HG02970 (cell line): Measurements from ENCODE around the gene TRABD2A.

ENCODE experiments used
- ATAC-seq: cut with Tn5 transposase; IDR thresholded peaks from one replicate; pipeline ENCODE4 v1.9.1; 2021; ENCODE audit warnings: mild to moderate bottlenecking, moderate library complexity, moderate number of reproducible peaks; ENCODE audit not compliant: unreplicated experiment, low FRiP score

TRABD2A gene

DNA sequence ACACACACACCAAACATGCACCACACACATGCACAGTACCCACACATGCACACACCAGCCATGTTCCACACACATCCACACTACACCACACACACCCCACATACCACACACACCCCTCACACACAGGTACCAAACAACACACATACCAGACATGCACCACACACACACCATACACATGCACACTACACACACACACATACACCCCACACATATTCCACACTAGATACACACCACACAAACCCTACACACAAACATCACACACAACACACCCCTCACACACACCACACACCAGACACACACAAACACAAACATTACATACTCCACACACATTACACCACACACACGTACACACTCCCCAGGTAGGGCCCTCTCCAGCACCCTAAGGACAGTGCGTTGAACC is 51.2 kb downstream of the TRABD2A start:
- no peak for ATAC-seq

DNA sequence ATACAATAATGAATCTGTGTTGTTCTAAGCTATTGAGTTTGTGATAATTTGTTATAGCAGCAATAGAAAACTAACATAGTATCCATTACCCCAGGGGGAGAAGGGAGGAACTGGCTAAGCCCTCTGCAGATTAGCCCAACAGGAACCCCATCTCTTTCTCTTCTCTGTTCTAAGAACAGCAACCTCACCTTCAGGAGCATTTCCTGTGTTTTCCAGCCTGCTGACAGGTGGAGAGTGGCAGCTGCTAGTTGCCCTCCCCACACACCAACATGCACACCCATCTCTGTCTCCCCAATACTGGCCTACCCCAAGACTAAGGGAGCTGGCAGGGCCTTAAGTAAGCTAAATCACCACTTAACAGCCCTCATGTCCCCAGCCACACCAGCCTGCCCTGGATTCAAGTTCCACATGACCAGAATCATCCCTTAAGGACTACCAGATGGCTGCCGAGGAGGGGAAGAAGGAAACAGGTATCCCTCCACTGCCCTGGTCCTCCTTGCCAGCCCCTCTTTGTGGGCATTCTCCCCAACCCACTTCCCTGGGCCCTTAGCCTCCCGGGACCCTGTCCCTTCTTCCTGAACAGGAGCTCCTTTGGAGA is 52.8 kb downstream of the TRABD2A start:
- ATAC-seq: no peak

DNA sequence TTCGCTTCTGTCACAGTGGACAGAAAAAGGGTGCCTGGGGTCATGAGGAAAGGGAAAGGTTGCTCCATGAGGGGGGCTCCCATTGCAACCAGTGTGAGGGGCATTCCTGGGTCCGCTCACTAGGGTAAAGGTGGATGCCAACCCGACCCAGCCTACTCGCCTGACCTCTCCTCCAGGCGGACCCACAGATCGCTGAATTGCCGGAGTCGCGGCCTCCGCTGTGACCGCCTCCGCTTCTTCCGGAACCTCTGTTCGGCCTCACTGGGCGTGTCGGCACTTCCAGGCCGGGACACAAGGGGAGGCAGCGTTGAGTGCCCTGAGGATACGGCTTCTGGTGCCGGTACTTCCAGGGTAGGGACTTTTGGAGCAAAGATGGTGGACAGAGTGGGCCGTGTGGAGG is 57.1 kb downstream of the TRABD2A start:
- no peak for ATAC-seq

DNA sequence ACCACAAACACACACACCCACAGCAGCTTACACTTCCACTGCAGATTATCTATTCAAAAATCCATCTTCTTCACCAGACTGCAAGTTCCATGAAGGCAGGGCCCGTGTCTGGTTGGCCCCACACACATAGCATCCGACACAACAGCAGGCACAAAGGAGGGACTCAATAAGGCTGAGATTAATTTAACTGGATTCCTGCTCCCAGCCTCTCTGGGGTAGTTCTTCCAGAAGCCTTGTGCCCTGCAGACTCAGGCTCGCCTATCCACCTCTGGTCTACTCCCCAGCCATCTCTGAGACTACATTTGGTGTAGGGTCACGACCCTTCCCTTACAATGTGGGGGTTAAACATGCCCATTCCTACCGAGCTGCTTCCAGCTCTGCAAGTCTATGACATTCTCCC is 57.7 kb downstream of the TRABD2A start:
- ATAC-seq: no peak

DNA sequence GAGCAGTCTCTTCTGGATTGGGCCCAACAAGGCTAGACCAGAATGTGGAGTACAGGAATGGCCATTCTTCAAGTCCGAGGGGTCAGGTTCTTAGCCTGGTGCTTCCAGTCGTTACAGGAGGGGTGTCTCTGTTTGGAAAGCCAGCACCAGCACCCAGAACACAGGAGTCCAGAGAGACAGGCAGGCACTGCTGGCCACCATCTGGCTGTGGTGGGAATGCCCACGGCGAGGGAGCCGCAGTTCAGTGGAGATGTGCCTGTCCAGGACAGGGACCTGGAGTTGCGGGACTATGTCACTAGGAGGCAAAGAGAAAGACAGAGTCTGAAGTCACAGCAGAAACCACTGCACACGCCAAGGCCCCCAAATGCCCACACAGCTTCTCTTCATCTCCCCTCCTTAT is 59.1 kb downstream of the TRABD2A start:
- ATAC-seq: no peak

DNA sequence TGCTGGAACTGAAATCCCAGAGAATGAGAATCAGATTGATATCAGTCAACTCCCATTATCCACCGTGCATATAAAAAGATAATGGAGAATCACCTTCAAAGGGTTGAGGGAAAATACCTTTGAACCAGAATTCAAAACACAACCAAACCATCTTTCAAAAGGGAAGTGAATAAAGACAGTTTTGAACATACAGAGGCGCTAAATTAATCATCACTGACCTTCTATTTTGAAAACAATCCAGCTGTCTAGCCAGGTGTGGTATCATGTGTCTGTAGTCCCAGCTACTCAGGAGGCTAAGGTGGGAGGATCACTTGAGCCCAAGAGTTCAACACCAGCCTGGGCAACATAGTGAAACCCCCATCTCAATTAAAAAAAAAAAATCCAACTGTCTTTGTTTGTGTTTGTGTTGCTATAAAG is 63.6 kb downstream of the TRABD2A start:
- peak; percentile 93 for ATAC-seq

DNA sequence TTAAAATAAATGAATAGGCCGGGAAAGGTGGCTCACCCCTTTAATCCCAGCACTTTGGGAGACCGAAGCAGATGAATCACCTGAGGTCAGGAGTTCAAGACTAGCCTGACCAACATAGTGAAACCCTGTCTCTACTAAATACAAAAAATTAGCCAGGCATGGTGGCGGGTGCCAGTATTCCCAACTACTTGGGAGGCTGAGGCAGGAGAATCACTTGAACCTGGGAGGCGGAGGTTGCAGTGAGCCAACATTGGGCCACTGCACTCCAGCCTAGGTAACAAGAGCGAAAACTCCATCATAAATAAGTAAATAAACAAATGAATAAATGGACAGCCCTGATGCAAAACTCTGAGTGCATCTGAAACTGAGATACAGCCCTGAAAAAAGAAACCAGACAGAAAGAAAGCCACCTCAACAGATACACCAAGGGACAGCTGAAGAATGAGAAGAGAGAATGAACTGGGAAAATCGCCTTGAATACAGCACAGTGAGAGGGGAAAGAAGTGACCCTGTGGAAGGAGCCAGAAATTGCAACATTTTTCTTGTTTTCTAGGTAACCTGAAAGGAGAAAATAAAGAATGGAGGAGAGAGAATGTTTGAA is 64.4 kb downstream of the TRABD2A start:
- ATAC-seq: peak; percentile 66

DNA sequence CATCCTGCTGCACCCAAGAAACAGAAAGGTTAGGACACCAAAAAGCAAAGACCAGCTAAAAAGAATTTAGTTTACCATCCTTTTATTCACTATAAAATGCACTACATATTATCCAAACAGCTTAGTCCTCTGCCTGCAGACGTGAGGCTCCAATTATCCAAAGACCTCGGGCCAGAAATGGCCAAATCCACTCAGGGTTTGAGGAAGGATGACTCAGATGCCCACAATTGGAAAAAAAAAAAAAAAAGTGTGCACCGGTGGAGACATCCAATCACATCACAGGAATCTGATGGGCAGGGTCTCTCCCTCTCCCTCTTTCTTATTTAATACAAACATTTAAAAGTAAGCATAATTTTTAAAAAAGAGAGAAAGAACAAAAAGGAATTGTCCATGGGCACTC is 65.7 kb downstream of the TRABD2A start:
- no peak for ATAC-seq

DNA sequence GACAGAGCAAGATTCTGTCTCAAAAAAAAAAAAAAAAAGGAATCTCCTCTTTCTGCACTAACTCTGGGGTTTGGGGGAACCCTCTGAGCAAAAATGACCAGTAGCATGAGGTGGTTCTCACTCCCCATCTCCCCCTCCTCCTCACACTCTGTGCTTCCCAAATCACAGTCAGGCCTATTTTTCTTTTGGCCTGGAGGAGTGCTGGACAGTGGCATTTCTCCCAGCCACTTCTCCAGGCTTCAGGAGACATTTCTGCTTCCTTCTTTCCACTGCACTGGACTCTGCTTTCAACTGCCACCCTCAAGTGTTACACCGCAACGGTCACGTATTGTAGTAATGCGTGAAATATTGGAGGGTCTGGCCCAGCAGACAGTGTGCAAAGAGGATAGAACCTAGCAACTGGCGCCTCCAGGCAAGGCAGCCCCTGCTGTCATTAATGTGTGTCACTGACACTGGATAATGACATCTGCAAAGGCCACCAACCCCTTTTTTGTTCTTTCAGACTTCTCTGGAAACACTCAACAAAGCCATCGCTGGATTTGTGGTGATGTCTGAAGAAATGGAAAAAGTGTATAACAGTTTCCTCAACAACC is 68.9 kb downstream of the TRABD2A start:
- no peak for ATAC-seq

DNA sequence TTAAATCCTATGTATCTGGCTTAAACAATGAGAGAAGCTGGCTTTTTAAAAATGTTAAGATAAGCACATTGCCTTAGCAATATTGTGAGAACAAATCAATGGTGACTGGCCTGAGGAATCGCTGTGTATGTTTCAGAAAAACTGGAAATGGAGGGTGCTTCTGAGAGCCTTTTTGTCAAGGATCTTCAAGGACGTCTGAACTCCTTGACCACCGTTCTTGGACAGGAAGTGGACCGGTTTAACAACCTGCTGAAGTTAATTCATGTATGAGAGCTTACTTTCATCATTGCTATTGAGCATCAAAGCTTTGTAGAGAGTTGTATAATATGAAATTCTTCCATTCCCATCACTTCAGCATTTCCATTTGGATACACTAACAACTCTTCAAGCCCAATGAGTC is 72.6 kb downstream of the TRABD2A start:
- ATAC-seq: no peak

DNA sequence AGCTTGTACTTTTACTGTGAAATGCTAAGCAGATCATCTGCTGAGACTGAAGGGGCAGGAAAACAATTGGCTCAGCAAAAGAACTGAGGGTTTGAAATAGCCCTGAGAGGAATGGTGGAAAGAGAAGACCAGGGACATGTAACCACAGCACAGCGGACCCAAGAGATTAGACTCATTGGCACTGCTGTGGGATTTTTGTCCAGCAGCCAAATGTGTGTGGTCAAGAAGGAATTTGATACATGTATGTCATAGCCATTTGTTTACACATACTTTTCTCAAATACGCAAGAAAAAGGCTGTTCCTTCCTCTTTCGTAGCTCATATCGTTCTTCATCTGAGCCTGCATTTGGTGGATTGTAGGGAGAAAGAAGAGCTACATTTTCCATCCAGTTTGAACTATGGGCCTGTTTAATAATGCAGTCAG is 73.8 kb downstream of the TRABD2A start:
- no peak for ATAC-seq

DNA sequence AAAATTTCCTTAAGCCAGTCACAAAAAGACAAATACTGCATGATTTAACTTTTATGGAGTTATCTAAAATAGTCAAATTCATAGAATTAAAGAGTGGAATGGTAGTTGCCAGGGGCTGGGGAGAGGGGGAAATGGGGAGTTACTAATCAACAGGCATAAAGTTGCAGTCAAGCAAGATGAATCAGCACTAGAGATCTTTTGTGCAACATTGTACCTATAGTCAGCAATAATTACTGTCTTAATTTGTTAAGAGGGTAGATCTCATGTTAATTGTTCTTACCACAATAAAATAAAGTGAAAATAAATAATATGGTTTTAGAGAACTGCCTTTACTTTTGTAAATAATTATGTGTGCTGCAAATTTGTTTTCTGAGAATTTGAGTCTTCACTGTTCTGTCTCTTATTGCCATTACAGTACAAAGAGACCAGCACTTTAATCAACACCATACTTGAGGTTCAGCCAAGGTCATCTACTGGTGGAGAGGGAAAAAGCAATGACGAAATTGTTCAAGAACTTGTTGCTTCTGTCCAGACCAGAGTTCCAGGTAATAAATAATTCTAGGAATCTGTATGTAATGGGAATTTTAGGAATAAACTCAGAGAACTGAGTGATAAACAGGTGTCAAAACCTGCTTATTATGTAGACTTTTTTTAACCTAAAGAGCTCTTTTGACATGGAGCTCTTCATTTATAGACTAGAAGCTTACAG is 75.5 kb downstream of the TRABD2A start:
- no peak for ATAC-seq

DNA sequence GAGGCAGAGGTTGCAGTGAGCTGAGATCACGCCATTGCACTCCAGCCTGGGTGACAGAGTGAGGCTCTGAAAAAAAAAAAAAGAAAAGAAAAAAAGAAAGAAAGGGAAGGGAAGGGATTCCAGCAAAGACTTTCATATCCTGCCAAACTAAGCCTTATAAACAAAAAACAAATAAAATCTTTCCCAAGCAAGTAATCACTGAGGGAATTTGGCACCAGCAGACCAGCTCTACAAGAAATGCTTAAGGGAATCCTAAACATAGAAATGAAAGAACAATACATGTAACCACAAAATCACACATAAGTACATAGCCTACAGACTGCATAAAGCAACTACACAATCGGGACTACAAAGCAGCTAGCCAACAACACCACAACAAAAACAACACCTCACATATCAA is 79.1 kb downstream of the TRABD2A start:
- no peak for ATAC-seq

DNA sequence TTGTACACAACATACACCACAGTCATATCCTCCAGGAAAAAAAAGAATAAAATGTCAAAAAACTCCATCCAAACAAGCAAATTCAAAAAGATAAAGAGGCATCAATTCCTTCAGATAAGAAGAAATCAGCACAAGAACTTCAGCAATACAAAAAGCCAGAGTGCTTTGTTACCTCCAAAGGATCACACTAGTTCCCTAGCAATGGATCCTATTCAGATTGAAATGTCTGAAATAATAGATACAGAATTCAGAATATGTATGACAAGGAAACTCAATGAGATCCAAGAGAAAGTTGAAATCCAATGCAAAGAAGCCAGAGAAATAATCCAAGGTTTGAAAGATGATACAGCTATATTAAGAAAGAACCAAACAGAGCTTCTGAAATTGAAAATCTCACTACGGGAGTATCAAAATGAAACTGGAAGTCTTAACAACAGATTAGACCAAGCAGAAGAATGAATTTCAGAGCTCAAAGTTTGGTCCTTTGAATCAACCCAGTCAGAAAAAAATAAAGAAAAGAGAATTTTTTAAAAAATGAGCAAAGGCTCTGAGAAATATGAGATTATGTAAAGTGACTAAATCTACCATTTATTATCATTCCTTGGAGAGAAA is 80.6 kb downstream of the TRABD2A start:
- ATAC-seq: no peak

DNA sequence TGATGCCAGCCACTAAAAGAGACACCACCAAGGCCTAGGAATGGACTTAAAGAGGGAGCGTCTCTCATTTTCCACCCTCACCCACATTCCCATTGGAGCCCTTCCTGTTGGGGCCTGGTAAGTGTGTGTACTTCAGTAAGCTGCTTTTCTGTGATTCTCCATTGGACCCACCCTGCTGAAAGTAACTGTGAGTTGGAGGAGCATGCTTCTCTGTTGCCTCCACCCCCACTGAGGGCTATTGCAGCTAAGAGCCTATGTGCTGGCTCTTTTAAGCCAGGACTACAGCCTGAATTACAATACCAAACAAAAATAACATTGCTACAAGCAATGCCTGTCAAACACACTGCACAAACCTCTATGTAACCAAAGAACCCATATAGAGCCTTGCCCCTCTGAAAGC is 81.1 kb downstream of the TRABD2A start:
- no peak for ATAC-seq

DNA sequence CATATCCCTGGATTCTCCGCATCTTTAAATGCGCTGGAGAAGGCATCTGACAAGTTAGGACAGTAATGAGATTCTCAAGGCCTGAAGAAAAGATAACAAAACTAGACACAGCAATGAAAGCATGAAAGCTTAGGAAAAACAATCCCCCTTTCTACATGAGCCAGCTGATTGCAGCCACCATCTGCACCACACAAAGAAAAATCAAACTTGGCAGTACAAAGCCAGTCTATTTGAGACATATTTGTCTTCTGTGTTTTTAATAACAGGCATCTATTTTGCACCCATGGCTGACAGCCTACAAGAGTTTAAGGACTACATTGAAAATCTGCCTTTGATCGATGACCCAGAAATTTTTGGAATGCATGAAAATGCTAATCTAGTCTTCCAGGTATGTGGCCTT is 83.6 kb downstream of the TRABD2A start:
- ATAC-seq: no peak

DNA sequence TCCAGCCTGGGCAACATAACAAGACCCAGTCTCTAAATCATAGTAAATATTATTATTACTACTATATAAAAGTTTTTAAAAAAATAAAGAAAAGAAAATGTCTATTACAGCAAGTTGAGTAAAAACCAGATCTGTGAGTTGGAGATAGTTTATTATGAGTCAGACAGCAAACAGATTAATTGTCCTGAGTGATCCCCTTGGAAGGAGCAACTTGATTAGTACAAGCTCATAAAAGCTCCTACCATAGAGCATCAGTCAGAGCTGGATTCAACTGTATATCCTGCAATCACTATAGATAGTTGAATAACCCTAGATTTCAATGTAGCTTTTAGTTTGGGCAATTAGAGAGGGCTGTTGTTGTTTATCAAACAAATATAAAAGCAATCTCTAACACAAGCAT is 84.1 kb downstream of the TRABD2A start:
- no peak for ATAC-seq

DNA sequence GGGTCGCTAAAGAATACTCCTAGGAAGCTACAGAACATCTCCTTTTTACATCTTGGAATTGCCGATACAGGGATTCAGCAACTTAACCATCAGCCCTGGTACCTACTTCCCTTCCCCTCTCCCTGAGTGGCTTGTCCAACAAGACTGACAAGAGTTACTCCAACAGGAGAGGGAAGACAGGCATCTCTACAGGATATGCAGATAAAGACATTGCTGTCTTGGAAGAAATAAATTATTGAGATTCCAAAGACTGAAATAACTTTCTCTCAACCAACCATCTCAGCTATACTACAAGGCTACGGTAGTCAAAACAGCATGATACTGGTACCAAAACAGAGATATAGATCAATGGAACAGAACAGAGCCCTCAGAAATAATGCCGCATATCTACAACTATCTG is 87.2 kb downstream of the TRABD2A start:
- ATAC-seq: no peak

DNA sequence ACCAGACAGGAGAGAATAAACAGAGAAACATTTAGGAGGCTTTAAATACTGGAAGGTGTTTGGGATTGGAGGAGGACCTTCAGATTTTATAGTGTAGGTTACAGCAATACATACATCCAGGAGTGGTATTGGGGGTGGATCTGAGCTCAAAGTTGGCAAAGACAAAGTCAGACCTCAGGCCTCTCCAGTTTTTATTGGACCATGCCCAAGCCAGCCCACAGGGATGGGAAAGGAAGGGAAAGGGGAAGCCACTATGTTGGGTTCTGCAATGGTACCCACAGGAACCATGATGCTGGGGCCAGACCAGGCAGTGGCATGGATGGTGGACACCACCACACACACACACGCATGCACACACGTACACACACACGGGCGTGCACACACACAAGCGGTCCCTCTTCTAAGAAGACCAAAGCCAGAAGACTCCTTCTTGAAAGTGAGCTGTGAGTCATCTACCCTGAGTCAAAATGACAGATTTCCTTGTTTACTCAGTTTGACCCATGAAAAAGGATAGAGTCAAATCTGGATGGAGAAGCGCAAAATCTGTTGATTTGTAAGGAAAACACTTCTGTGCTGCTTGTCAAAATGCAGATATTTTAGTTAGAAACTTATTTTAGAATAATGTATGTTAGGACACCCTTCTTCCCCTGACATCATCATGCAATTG is 87.9 kb downstream of the TRABD2A start:
- no peak for ATAC-seq

DNA sequence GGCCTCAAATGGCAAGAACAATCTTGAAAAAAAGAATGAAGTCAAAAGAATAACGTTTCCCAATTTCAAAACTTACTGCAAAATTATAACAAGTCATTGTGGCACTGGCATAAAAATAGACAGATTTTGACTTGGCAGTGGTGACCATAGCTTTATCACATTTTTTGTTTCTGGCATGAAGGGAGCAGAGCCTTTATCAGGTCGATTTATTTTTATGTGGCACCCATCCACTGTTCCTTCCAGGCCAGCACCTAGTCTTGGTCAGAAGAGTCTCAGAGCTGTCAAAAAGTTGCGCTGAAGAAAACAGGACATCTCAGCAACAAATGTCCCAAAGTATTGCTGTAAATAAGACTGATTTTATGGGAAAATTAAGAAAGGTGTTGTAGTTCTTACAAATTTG is 92.4 kb downstream of the TRABD2A start:
- no peak for ATAC-seq

DNA sequence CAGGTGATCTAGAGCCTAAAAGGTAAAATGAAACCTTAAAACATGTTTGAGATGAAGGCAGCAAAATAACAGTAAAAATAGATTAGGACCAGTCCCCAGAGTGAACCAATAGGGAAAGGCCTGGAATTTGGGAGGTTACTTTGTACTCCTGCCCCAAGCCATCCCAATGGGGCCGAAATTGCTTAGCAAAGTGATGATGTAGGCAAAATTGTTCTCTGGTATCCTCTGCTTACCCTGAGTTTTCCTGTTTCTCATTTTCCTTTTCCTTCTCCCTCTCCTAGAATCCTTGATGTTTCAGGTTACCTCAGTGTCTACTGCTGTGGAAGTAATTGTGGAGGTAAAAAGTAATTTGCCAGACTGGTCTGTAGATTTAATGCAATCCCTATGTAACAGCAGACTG is 92.9 kb downstream of the TRABD2A start:
- ATAC-seq: no peak
